NCI-H1694 treated with DMSO at 0.1 percent for 48 hours (cell line): ENCODE data around the gene IFNL3.
"Not testable (repeated sequence)": the region's sequence is repeated elsewhere in the genome, so short reads cannot be mapped to it uniquely, and the experiment has no call there.

Experiments
- DNase-seq: peaks from one replicate; lab custom pipeline; 2025; lab: John Stamatoyannopoulos, UW

IFNL3 gene

DNA sequence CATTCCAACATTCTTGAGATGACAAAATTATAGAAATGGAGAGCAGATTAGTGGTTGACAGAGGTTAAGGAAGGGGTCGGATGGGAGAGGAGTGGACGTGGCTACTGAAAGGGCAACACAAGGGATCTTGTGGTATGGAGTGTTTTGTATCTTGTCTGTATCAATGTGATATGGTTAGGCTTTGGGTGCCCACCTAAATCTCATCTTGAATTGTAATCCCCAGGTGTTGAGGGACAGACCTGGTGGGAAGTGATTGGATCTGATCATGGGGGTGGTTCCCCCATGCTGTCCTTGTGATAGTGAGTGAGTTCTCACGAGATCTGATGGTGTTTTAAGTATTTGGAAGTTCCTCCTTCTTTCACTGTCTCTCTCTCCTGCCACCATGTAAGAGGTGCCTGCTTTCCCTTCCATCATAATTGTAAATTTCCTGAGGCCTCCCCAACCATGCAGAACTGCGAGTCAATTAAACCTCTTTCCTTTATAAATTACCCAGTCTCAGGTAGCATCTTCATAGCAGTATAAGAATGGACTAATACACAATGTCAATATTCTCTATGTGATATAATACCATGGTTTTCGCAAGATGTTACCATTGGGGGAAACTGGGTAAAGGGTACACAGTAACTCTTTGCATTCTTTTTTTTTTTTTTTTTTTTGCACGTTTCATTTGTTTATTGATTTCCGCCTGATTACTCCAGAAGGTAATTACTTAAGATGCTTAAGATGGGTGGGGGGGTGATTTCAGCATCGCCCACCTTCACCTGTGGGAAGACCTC, 8.8 kb upstream of the IFNL3 start:
- no peak for DNase-seq

DNA sequence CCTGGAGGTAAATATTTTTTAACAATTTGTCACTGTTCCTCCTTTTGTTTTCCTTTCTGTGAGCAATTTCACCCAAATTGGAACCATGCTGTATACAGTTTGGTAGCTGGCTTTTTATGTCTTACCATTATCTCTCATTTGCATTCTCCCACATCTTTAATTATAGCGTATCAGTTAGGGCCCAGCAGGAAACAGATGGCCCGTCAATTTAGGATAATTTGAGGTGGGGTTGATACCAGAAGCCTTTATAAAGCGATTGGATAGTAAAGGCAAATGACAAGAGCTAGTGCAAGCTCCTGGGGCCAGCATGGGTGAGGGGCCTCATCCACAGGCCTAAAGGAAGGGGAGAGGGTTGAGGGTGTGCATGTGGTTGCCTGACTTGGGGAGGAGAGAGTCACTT, 7.7 kb upstream of the IFNL3 start:
- DNase-seq, result no peak

DNA sequence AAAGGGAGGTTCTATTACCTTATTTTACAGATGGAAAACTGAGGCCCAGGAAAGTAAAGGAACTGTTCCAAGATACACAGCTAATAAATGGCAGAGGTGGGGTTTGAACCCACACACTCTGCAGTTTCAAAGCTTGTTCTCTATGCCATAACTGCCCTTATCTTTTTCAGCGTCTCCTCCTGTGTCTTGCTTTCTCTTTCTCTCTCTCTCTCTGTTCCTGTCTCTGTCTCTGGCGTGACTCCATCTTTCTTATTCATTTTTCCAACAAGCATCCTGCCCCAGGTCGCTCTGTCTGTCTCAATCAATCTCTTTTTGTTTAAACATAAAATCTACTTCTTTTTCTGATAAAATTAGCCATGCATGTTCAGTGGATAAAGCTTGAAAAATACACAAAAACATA, 7.0 kb upstream of the IFNL3 start:
- DNase-seq, result no peak

DNA sequence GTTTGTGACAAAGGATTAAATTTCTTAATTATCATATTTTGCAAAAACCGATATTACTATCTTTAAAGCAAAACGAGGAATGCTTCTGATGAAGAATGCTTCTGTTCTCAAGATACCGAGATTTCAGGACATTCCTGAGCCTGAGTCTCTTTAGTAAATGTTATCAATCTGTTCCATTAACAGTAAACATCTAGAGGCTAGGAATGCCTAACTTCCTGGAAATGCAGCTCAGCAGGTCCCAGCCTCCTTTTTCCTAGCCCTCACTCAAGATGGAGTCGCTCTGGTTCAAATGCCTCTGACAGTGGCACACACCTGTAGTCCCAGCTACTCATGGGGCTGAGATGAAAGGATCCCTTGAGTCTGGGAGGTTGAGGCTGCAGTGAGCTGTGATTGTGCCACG, 6.3 kb upstream of the IFNL3 start:
- no peak for DNase-seq

DNA sequence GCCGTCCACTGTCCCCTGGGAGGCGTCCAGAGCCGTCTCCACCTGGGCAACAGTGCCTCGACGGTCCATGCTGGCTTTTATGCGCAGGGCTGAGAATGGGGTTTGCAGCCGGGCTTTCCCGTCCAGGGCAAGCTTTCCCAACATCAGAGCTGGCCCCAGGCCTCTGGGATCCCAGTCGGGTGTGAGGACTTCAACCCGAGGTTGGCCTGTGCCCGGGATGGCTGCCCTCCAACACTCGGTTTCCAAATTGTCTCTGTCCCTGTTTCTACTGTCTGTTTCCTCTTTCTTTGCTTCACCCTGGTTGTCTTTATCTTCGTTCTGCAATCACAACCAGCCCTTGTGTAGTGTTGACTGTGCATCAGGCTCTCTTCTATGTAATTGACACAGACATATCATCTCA, 4.0 kb upstream of the IFNL3 start, which contains the start of gene IFNL4:
TSS of gene IFNL4 (minus strand) at position 51 of the 400 bp plus-strand sequence.
- no peak for DNase-seq

DNA sequence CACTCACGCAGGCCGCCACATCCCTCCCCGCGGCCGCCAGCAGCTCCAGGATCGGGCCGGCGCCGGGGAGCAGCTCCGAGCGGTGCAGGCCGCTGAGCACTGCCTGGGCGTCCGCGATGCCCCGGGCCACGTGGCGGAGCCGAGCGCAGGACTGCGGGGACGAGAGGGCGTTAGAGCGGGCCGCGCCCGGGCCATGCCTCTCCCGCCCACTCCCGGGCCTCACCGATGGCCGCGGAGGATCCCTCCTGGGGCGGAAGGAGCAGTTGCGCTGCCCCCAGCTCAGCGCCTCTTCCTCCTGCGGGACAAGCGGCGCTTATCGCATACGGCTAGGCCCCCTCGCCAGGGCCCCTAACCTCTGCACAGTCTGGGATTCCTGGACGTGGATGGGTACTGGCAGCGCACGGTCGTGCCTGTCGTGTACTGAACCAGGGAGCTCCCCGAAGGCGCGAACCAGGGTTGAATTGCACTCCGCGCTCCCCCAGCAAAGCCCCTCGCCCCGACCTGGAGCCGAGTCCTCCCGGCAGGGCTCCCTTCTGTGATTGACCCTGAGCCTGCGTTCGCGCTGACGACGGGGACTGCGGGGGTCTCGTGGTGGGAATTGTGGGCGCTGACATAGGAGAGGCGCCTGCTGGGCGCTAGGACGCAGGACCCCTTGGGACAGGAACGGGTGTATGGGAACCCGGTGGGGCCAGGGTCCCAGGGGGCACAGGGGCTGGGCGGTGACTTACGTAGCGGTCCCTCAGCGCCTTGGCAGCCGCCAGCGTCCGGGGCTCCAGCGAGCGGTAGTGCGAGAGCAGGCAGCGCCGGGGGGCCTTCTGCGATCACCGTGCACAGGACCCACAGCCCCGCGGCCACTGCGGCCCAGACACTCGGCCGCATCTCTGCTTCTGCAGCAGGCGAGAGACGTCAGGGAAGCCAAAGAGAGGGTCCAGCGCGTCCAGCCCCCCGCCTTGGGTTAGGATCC, 3.2 kb upstream of the IFNL3 start:
- no peak for DNase-seq

DNA sequence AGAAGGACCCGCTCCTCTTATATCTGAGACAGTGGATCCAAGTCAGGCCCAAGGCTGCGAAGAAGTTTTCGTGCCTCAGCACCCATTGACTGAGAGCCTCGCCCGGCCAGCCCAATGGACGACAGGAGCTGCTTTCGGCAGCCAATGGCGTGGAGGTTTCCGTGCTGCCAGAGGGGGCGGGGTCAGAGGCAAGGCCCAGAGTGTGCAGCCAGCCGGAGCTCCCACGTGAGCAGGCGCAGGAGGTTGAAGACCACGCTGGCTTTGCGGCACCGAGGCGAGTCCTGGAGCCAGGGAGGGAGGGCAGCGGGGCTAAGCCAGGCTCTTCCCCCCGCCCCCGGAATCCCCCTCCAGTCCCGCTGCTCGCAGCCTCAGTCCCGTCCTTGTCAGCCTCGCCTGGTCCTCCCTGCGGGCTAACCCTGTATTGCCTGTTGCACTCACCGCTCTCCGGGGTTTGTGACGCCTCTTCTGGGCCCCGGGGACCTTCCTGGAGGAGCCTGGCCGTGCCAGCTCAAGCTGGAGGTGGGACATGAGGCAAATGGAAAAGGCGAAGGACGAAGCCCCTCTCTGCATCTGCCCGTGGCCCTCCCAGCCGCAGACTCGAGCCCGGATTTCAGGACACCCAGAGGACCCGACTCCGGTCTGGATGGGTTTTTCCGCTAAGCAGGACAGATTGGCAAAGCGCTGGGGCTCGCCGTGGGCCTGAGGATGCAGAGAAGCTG, 2.3 kb upstream of the IFNL3 start:
- DNase-seq, result no peak

DNA sequence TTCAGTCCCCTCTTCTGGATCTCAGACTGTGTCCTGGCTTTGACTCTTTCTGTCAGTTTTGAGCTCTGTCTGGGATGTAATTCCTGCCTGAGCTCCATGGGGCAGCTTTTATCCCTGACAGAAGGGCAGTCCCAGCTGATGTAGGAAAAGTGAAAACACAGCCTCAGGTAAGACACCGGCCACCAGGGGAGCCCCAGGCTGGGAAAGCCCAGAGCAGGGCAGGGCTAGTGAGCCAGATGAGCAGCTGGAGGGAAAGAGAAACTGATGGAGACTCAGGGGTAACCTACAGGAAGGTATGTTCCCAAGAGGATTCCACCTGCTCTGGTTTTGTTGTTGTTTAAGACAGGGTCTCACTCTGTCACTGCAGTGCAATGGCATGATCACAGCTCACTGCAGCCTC, 360 bp upstream of the IFNL3 start:
- DNase-seq, result not testable (repeated sequence)

DNA sequence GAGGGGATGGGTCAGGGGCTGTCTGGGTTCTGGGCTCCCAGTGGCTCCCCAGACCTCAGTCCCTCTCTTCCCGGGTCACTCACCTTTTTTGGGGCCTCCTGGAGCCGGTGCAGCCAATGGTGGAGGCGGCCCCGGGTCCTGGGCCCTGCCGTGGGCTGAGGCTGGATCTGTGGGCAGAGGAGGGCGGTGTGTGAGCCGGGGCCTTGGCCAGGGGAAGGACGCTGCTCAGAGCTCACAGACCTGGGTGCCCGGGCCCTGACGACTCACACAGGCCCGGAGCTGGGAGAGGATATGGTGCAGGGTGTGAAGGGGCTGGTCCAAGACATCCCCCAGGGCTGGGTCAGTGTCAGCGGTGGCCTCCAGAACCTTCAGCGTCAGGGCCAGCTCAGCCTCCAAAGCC, 1.1 kb downstream of the IFNL3 start:
- not testable (repeated sequence) for DNase-seq

DNA sequence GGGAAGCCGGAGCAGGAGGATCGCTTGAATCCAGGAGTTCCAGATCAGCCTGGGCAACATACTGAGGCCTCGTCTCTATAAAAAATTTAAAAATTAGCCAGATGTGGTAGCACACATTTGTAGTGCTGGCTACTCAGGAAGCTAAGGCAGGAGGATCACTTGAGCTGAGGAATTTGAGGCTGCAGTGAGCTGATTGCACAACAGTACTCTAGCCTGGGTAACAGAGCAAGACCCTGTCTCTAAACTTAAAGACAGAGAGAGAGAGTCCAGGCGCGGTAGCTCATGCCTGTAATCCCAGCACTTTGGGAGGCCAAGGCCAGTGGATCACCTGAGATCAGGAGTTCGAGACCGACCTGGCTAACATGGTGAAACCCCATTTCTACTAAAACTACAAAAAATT, 4.4 kb downstream of the IFNL3 start:
- no peak for DNase-seq

DNA sequence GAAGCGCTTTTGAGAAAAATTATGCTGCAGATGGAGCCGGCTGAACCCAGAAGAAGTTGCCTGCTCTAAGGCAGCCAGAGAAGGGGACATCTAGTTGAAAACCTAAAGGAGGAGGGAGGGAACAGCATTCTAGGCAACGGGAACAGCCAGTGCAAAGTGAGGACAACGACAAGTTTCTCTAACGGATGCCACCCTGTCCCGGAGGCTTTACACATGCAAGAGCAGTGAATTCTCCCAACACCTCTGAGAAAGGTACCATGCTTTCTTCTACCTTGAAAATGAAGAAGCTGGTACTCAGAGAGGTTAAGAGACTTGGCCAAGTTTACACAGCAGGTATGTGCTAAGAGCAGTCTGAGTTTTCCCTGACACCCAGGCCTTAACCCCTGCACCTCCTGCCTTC, 5.9 kb downstream of the IFNL3 start:
- no peak for DNase-seq

DNA sequence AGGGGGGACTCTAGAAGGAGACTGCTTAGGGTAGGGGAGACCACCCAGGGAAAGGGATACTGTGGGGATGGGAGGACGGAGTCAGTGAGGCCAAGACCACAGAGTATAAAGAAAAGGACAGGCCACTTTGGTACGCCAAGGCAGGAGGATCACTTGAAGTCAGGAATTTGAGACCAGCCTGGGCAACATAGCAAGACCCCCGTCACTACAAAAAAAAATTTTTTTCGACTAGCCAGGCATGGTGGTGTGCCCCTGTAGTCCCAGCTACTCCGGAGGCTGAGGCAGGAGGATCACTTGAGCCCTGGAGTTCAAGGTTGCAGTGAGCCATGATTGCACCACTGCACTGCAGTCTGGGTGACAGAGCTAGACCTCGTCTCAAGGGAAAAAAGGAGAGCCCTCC, 6.6 kb downstream of the IFNL3 start:
- no peak for DNase-seq

DNA sequence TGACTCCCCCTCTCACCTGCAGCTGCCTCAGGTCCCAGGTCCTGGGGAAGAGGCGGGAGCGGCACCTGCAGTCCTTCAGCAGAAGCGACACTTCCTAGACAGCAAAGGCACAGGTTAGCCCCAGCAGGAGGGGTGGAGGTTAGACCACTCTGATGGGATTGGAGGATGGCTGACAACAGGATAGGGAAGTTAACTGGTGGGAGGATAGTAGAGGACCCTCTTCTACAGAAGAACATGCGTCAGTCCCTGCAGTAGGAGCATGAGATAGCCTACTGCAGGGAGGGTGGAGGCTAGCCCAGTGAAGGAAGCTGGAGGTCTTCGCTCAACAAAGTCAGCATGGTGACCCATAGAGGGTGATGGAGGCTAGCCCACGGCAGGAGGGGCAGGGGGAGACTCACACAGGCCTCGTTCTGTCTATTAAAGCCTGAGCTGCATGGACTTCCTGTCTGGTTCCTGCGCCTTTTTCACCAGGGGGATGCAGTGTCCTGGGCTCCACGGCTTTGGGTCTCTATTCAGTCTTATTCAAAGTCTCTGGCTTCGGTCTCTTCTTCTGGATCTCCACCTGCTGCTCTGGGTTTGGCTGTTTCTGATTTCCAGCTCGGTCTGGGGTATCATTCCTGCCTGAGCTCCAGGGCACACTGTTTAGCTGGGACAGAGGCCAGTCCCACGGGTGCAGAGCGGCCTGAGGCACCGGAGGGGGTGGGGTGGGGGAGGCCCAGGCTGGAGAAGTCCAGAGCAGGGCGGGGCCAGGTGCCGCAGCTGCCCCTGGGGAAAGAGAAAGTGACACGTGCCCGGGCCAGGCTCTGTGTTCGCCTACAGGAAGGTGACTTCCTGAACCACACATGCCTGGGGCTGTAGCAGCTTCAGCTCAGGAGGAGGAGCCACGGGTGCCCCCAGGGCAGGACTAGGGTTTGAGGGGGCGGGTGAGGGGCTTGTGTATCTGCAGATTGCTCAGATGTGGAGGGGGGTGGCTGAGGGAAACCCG, 7.3 kb downstream of the IFNL3 start:
- DNase-seq, result no peak

DNA sequence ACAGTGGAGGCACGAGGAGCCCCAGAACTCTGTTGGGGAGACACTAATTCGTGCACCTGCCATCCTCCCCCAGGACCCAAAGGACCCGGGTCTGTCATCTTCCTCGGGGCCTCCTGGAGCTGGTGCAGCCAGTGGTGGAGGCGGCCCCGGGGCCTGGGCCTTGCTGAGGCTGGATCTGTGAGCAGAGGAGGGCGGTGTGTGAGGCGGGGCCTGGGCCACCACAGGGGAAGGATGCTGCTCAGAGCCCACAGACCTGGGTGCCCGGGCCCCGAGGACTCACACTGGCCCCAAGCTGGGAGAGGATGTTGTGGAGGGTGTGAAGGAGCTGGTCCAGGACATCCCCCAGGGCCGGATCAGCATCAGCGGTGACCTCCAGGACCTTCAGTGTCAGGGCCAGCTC, 8.3 kb downstream of the IFNL3 start:
- DNase-seq, result no peak

DNA sequence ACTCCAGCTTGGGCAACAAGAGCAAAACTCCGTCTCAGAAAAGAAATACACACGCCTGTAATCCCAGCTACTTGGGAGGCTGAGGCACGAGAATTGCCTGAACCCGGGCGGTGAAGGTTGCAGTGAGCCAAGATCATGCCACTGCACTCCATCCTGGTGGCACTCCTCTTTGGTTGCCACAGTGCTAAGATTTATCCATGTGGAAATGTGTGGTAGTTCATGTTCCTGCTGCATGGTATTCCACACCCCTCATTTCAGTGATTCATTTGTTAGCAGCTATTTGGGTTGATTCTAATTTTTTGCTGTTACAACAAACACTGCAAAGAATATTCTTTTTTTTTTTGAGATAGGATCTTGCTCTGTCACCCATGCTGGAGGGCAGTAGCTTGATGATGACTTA, 12.1 kb downstream of the IFNL3 start:
- no peak for DNase-seq

DNA sequence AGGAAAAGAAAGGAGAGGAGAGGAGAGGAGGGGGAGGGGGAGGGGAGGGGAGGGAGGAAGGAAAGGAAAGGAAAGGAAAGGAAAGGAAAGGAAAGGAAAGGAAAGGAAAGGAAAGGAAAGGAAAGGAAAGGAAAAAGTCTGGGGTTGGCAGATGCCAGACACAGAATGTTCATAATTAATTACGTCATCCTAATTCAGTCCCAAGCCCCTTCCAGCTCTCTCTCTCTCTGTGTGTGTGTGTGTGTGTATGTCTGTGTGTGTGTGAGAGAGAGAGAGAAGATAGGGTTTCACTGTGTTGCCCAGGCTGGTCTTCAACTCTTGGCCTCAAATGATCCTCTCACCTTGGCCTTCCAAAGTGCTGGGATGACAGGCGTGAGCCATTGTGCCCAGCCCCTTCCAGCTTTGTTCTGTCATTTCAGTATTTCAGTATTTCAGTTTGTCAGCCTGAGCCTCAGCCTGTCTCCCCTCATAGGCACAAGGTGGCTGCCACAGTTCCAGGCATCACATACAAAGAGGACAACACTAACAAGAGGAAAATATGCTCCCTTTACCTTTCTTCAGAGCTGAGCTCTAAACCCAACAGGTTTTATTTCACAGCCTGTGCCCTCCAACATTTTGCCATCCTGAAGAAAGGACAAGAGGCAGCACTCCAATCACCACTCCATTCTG, 14.6 kb downstream of the IFNL3 start:
- no peak for DNase-seq

DNA sequence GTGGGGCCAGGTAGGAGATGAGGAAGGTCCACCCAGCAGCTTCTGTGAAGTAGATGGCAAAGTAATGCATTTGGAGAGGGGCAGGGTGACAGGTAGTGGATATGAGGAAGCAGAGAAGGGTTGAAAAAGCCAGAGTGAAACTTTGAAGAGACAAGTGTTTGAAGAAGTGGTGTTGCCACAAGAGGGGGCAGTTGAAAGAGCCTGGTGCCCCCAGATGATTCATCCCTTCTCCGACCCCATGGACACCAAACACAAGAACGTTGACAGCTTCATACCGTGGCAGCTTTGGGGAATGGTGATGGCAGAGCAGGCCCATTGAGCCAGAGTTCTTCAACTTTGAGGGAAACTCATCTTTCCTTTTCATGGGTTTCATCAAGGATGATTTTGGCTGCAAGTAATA, 19.9 kb downstream of the IFNL3 start:
- DNase-seq, result no peak

DNA sequence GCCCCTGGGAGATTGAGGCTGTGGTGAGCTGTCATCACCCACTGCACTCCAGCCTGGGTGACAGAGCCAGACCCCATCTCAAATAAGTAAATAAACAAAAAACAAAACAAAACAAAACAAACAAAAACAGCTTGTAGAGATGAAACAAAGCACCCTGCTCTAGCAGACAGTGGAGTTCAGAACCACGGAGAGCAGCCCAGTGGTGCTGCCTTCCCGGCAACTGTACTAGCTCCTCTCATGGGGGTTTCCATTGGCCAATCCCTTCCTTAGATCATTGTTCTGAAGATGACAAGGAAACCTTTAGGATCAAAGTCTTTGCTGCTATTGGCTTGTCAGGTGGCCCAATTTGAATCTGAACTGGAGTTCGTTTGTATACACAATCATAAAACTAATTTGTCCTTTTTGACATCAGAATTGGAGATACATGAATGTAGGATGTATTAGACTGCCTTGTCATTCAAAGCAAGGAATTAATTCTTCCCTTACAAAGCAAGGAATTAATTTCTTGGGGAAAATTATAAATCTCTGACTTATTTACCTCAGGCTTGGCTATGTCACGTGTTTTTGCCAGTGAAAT, 21.0 kb downstream of the IFNL3 start:
- no peak for DNase-seq

DNA sequence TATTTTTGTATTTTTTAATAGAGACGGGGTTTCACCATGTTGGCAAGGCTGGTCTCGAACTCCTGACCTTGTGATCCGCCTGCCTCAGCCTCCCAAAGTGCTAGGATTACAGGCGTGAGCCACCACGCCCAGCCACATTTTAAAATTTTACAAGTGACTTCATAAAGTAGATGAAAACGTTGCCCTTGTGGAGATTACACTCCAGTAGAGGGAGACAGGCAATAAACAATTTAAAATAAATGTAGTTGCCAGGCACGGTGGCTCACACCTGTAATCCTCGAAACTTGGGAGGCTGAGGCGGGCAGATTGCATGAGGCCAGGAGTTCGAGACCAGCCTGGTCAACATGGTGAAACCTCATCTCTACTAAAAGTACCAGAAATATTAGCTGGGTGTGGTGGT, 25.7 kb downstream of the IFNL3 start:
- not testable (repeated sequence) for DNase-seq
